SK-N-MC (cell line): Measurements from ENCODE around the gene PDE1A.

Experiments
- EZH2 ChIP-seq: fragments of 200-600 bp; sonication (generic); IDR thresholded peaks from one replicate; pipeline ENCODE4 v1.6.1; 2017; ENCODE audit warnings: antibody characterized with exemption
- POLR2AphosphoS5 ChIP-seq: IDR thresholded peaks from 2 replicates; pipeline ENCODE4 v1.6.1; 2012; ENCODE audit warnings: mild to moderate bottlenecking, low read depth, low read length, borderline replicate concordance

GRCh38 chr2:182265718-182266117, 161.1 kb downstream of the PDE1A start:
- TF ChIP-seq EZH2 (no peak), POLR2AphosphoS5 (no peak)
